Endodermal cell (in vitro differentiated cells): ENCODE measurements around the gene SNW1. TPM values are rescaled to one million over a fixed set of nuclear protein-coding genes. Genes with fewer than 3 reads are reported as not detected.

Source experiments
- DNase-seq: peaks from one replicate; pipeline ENCODE4 v3.0.0-alpha.2; 2017
- H3K27ac ChIP-seq: 2 replicates; pipeline ENCODE4 v1.5.1; 2013; ENCODE audit warnings: mild to moderate bottlenecking, low read depth, low read length, moderate library complexity
- H3K27me3 ChIP-seq: 2 replicates; pipeline ENCODE4 v1.6.1; 2013; ENCODE audit warnings: mild to moderate bottlenecking, low read length, moderate library complexity; ENCODE audit not compliant: insufficient read depth, control insufficient read depth, poor library complexity, severe bottlenecking
- H3K36me3 ChIP-seq: 2 replicates; pipeline ENCODE4 v1.7.0; 2013; ENCODE audit warnings: mild to moderate bottlenecking, low read length, moderate library complexity; ENCODE audit not compliant: control insufficient read depth, insufficient read depth
- H3K4me1 ChIP-seq: one replicate; pipeline ENCODE4 v1.7.0; 2013; ENCODE audit warnings: low read length; ENCODE audit not compliant: control insufficient read depth, insufficient read depth
- H3K4me3 ChIP-seq: 2 replicates; pipeline ENCODE4 v1.5.1; 2013; ENCODE audit warnings: mild to moderate bottlenecking, low read length, moderate library complexity
- H3K9ac ChIP-seq: 2 replicates; pipeline ENCODE4 v1.6.1; 2013; ENCODE audit warnings: mild to moderate bottlenecking, low read length, moderate library complexity; ENCODE audit not compliant: poor library complexity, severe bottlenecking; ENCODE audit errors: extremely low read depth
- H3K9me3 ChIP-seq: 2 replicates; pipeline ENCODE4 v1.6.1; 2013; ENCODE audit warnings: mild to moderate bottlenecking, low read length, moderate library complexity; ENCODE audit not compliant: control insufficient read depth
- H3K27ac Mint-ChIP-seq: 2 replicates; pipeline ENCODE4 v1.8.0; 2020; ENCODE audit warnings: mixed read lengths
- H3K27me3 Mint-ChIP-seq: 2 replicates; pipeline ENCODE4 v1.8.0; 2021; ENCODE audit warnings: mild to moderate bottlenecking, mixed read lengths; ENCODE audit not compliant: insufficient read depth
- H3K36me3 Mint-ChIP-seq: 2 replicates; pipeline ENCODE4 v1.8.0; 2020; ENCODE audit warnings: low read depth, mixed read lengths
- H3K4me1 Mint-ChIP-seq: 2 replicates; pipeline ENCODE4 v1.8.0; 2020; ENCODE audit warnings: mixed read lengths
- H3K4me3 Mint-ChIP-seq: 2 replicates; pipeline ENCODE4 v1.8.0; 2020; ENCODE audit warnings: mild to moderate bottlenecking, moderate library complexity, mixed read lengths
- H3K9me3 Mint-ChIP-seq: 2 replicates; pipeline ENCODE4 v1.8.0; 2020; ENCODE audit warnings: mild to moderate bottlenecking, mixed read lengths
- WGBS, 2 experiments: methylation state at CpG; one replicate each; pipeline versions ENCODE4 v1.1.5 to v1.1.7; 2013; ENCODE audit warnings: missing lambda C conversion rate in 2 of 2, mixed read lengths in 1 of 2; ENCODE audit not compliant: insufficient coverage in 1 of 2, insufficient read length in 1 of 2; 5-methylcytosine and 5-hydroxymethylcytosine counted together
- total RNA-seq, 2 donors: library from RNA; stranded (reverse); fragmentation: NEBNext Ultra II Directional in 1 of 2; extraction: Animal tissue kit (Norgen Biotek cat#: 25700) in 1 of 2; gene quantifications; 2 replicates in 1 of 2; 3 replicates in 1 of 2; pipeline ENCODE4 v1.2.1, GENCODE V29; 2021
- TF ChIP-seq, protein P1 (sequence below): fragments of 200-600 bp; sonication (generic); conservative IDR thresholded peaks from 2 replicates; pipeline ENCODE4 v1.5.0; 2021; ENCODE audit warnings: antibody characterized with exemption, mild to moderate bottlenecking

The SNW1 gene
- total RNA-seq, 2 donors from 2014 or later: 60.8 to 87.8 TPM

GRCh38 chr14:77791225-77791600 lies 30.3 kb upstream of the SNW1 start:
- no peak for DNase-seq
- no peak overlapping the region for H3K27ac Mint-ChIP-seq

GRCh38 chr14:77790566-77791224 lies 29.7 kb upstream of the SNW1 start:
- H3K4me3 ChIP-seq: no peak overlapping the region
- 80 to 92% methylated on average over 1 to 5 of the region's 6 CpGs for WGBS, 2 experiments
- no peak overlapping the region for H3K4me3 Mint-ChIP-seq
- H3K36me3 ChIP-seq: no peaks in the 10 kb centered on the region
- H3K9ac ChIP-seq: no peak overlapping the region
- no peak for DNase-seq
- H3K36me3 Mint-ChIP-seq: no peaks in the 10 kb centered on the region
- no peaks in the 10 kb centered on the region for H3K4me1 ChIP-seq
- H3K27ac Mint-ChIP-seq: no peak overlapping the region
- no peak overlapping the region for H3K27ac ChIP-seq
- H3K9me3 Mint-ChIP-seq: no peaks in the 10 kb centered on the region
- H3K27me3 ChIP-seq: peaks cover 88% of the 10 kb centered on the region
- H3K27me3 Mint-ChIP-seq: peaks cover 90% of the 10 kb centered on the region
- H3K9me3 ChIP-seq: no peaks in the 10 kb centered on the region
- TF ChIP-seq, protein P1, sequence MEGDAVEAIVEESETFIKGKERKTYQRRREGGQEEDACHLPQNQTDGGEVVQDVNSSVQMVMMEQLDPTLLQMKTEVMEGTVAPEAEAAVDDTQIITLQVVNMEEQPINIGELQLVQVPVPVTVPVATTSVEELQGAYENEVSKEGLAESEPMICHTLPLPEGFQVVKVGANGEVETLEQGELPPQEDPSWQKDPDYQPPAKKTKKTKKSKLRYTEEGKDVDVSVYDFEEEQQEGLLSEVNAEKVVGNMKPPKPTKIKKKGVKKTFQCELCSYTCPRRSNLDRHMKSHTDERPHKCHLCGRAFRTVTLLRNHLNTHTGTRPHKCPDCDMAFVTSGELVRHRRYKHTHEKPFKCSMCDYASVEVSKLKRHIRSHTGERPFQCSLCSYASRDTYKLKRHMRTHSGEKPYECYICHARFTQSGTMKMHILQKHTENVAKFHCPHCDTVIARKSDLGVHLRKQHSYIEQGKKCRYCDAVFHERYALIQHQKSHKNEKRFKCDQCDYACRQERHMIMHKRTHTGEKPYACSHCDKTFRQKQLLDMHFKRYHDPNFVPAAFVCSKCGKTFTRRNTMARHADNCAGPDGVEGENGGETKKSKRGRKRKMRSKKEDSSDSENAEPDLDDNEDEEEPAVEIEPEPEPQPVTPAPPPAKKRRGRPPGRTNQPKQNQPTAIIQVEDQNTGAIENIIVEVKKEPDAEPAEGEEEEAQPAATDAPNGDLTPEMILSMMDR: no peak
- peaks cover 8% of the 10 kb centered on the region for H3K4me1 Mint-ChIP-seq

More at GRCh38 chr14:77791225-77791600, 30.3 kb upstream of the SNW1 start:
- H3K9ac ChIP-seq: no peak overlapping the region
- 72% methylated on average over 1 of the region's 1 CpG; no CpG with 5 or more reads in 1 of the 2 experiments for WGBS, 2 experiments
- Mint-ChIP-seq H3K9me3 (no peaks in the 10 kb centered on the region), H3K36me3 (no peaks in the 10 kb centered on the region), H3K4me1 (peaks cover 10% of the 10 kb centered on the region), H3K27me3 (peaks cover 85% of the 10 kb centered on the region), H3K4me3 (no peak overlapping the region)
- TF ChIP-seq, protein P1: no peak
- H3K4me1 ChIP-seq: no peaks in the 10 kb centered on the region
- H3K4me3 ChIP-seq: no peak overlapping the region
- H3K36me3 ChIP-seq: no peaks in the 10 kb centered on the region
- H3K27me3 ChIP-seq: peaks cover 83% of the 10 kb centered on the region
- H3K9me3 ChIP-seq: no peaks in the 10 kb centered on the region
- no peak overlapping the region for H3K27ac ChIP-seq

DNA sequence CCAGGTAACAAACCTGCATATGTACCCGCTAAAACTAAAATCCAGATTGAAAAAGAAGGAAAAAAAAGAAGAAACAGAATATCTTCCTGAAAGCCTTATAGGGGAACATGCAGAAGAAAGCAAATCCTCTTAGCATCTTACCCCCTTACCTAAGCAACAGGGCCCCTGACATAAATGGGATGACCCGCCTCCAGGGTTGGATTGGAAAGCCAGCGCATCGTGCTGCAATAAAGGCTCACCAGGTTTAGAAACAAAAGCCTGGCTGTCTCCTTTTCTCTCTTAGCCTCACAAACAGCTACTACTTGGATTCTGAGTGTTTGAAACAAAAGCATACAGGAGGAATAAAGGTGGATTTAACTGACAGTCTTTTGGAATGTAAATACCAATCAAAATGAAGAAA lies 25.2 kb upstream of the SNW1 start:
- no peaks in the 10 kb centered on the region for H3K4me1 Mint-ChIP-seq
- peaks cover 93% of the 10 kb centered on the region for H3K27me3 ChIP-seq
- no peak overlapping the region for H3K27ac ChIP-seq
- peaks cover 86% of the 10 kb centered on the region for H3K27me3 Mint-ChIP-seq
- WGBS, 2 experiments: 57 to 80% methylated on average over 2 to 3 of the region's 4 CpGs
- no peak overlapping the region for H3K9ac ChIP-seq
- TF ChIP-seq, protein P1: no peak
- H3K9me3 ChIP-seq: no peaks in the 10 kb centered on the region
- H3K36me3 ChIP-seq: no peaks in the 10 kb centered on the region
- H3K4me3 ChIP-seq: no peak overlapping the region
- H3K36me3 Mint-ChIP-seq: no peaks in the 10 kb centered on the region
- H3K27ac Mint-ChIP-seq: no peak overlapping the region
- no peak for DNase-seq
- no peaks in the 10 kb centered on the region for H3K9me3 Mint-ChIP-seq
- H3K4me3 Mint-ChIP-seq: no peak overlapping the region
- H3K4me1 ChIP-seq: no peaks in the 10 kb centered on the region
